NCI-H2227 treated with DMSO at 0.1 percent for 48 hours (cell line): ENCODE measurements around the gene CC2D2A.
"Not testable (repeated sequence)": the region's sequence is repeated elsewhere in the genome, so short reads cannot be mapped to it uniquely, and the experiment has no call there.

Source experiments
- DNase-seq: peaks from one replicate; lab custom pipeline; 2025; lab: John Stamatoyannopoulos, UW

CC2D2A gene

GRCh38 chr4:15557786-15558550, 88.3 kb downstream of the CC2D2A start:
- DNase-seq, result no peak

GRCh38 chr4:15558561-15558960, 88.9 kb downstream of the CC2D2A start:
- DNase-seq, result no peak

- DNase-seq, result no peak
These were observed 92.4 kb downstream of the CC2D2A start for GRCh38 chr4:15562114-15562513.

GRCh38 chr4:15562623-15563022, 92.9 kb downstream of the CC2D2A start:
- DNase-seq, result no peak

GRCh38 chr4:15563871-15564270, 94.2 kb downstream of the CC2D2A start:
- no peak for DNase-seq

GRCh38 chr4:15568821-15569220, 99.1 kb downstream of the CC2D2A start:
- no peak for DNase-seq

GRCh38 chr4:15569746-15570145, 100.1 kb downstream of the CC2D2A start:
- no peak for DNase-seq

- DNase-seq, result peak; percentile 23
These were observed 106.3 kb downstream of the CC2D2A start for GRCh38 chr4:15575966-15576365.

GRCh38 chr4:15577508-15577907, 107.8 kb downstream of the CC2D2A start:
- no peak for DNase-seq

GRCh38 chr4:15584785-15585184, 115.1 kb downstream of the CC2D2A start:
- no peak for DNase-seq

- DNase-seq, result no peak
These were observed 115.6 kb downstream of the CC2D2A start for GRCh38 chr4:15585331-15585730.

- DNase-seq, result no peak
These were observed 116.4 kb downstream of the CC2D2A start for GRCh38 chr4:15586066-15586465.

GRCh38 chr4:15587649-15588048, 118.0 kb downstream of the CC2D2A start:
- DNase-seq, result no peak

GRCh38 chr4:15592799-15593198, 123.1 kb downstream of the CC2D2A start:
- DNase-seq, result no peak

GRCh38 chr4:15598644-15599043, 129.0 kb downstream of the CC2D2A start:
- no peak for DNase-seq

GRCh38 chr4:15600176-15600575, 130.5 kb downstream of the CC2D2A start:
- no peak for DNase-seq

GRCh38 chr4:15601862-15602261, 132.2 kb downstream of the CC2D2A start:
- DNase-seq, result no peak

GRCh38 chr4:15605537-15605936, 135.9 kb downstream of the CC2D2A start:
- DNase-seq, result no peak

- DNase-seq, result no peak
These were observed 141.2 kb downstream of the CC2D2A start for GRCh38 chr4:15610855-15611254.

GRCh38 chr4:15612136-15612535, 142.5 kb downstream of the CC2D2A start:
- no peak for DNase-seq

- DNase-seq, result not testable (repeated sequence)
These were observed 145.2 kb downstream of the CC2D2A start for GRCh38 chr4:15614891-15615290.

GRCh38 chr4:15617407-15617806, 147.7 kb downstream of the CC2D2A start:
- DNase-seq, result not testable (repeated sequence)

GRCh38 chr4:15636818-15637217, 167.1 kb downstream of the CC2D2A start:
- DNase-seq, result no peak

- no peak for DNase-seq
These were observed 168.7 kb downstream of the CC2D2A start for GRCh38 chr4:15638418-15638817.
